SK-N-SH treated with all-trans-retinoic acid at 6 μM for 48 hours (cell line): ENCODE results near the gene KLK4.

Experiments
- ATAC-seq: fragments of 200-7000 bp; cut with Tn5 transposase; 3 replicates; pipeline ENCODE4 v1.9.1; 2020; ENCODE audit warnings: mild to moderate bottlenecking, moderate library complexity
- CREB5 ChIP-seq: fragments of 250-450 bp; sonication (Bioruptor Pico); IDR thresholded peaks from 2 replicates; pipeline ENCODE4 v1.5.1; 2020; ENCODE audit warnings: low read depth, mild to moderate bottlenecking, moderate library complexity
- ESRRG ChIP-seq: fragments of 250-450 bp; sonication (Bioruptor Pico); IDR thresholded peaks from 2 replicates; pipeline ENCODE4 v1.6.1; 2021; ENCODE audit warnings: mild to moderate bottlenecking
- GLIS3 ChIP-seq: fragments of 250-450 bp; sonication (Bioruptor Pico); IDR thresholded peaks from 2 replicates; pipeline ENCODE4 v1.5.0; 2020; ENCODE audit warnings: mild to moderate bottlenecking, moderate library complexity
- ISL1 ChIP-seq: fragments of 250-450 bp; sonication (Bioruptor Pico); IDR thresholded peaks from 2 replicates; pipeline ENCODE4 v2.1.2; 2022; ENCODE audit warnings: mild to moderate bottlenecking, moderate library complexity
- OSR1 ChIP-seq: fragments of 250-450 bp; sonication (Bioruptor Pico); IDR thresholded peaks from 2 replicates; pipeline ENCODE4 v1.8.0; 2022; ENCODE audit warnings: moderate library complexity, mild to moderate bottlenecking, inconsistent platforms
- PPARA ChIP-seq: fragments of 250-450 bp; sonication (Bioruptor Pico); IDR thresholded peaks from 2 replicates; pipeline ENCODE4 v1.5.0; 2020; ENCODE audit warnings: mild to moderate bottlenecking, borderline replicate concordance
- RARB ChIP-seq: fragments of 250-450 bp; sonication (Bioruptor Pico); IDR thresholded peaks from 2 replicates; pipeline ENCODE4 v1.8.0; 2021; ENCODE audit warnings: mild to moderate bottlenecking, moderate library complexity
- SNAI2 ChIP-seq: fragments of 250-450 bp; sonication (Bioruptor Pico); IDR thresholded peaks from 2 replicates; pipeline ENCODE4 v1.5.0; 2020; ENCODE audit warnings: mild to moderate bottlenecking, moderate library complexity
- TCF4 ChIP-seq: fragments of 250-450 bp; sonication (Bioruptor Pico); IDR thresholded peaks from 2 replicates; pipeline ENCODE4 v1.8.0; 2021; ENCODE audit warnings: mild to moderate bottlenecking, moderate library complexity, borderline replicate concordance
- TOX ChIP-seq: fragments of 250-450 bp; sonication (Bioruptor Pico); IDR thresholded peaks from 2 replicates; pipeline ENCODE4 v1.8.0; 2021; ENCODE audit warnings: mild to moderate bottlenecking, moderate library complexity, borderline replicate concordance
- TSHZ2 ChIP-seq: fragments of 250-450 bp; sonication (Bioruptor Pico); IDR thresholded peaks from 2 replicates; pipeline ENCODE4 v1.5.0; 2020; ENCODE audit warnings: mild to moderate bottlenecking, moderate library complexity
- ZFP30 ChIP-seq: fragments of 450-650 bp; formaldehyde crosslinking; IDR thresholded peaks from 2 replicates; pipeline ENCODE4 v1.5.0; 2022; ENCODE audit warnings: mild to moderate bottlenecking, moderate library complexity
- ZNF565 ChIP-seq: fragments of 450-650 bp; formaldehyde crosslinking; conservative IDR thresholded peaks from 2 replicates; pipeline ENCODE4 v1.5.0; 2020; ENCODE audit warnings: low read depth, mild to moderate bottlenecking, moderate library complexity
- ZNF70 ChIP-seq: fragments of 450-650 bp; formaldehyde crosslinking; IDR thresholded peaks from 2 replicates; pipeline ENCODE4 v1.5.0; 2020; ENCODE audit warnings: mild to moderate bottlenecking, moderate library complexity
- ZNF8 ChIP-seq: fragments of 450-650 bp; formaldehyde crosslinking; IDR thresholded peaks from 2 replicates; pipeline ENCODE4 v1.5.0; 2020; ENCODE audit warnings: mild to moderate bottlenecking, moderate library complexity
- TF ChIP-seq, protein P1 (sequence below): fragments of 250-450 bp; sonication (Bioruptor Pico); IDR thresholded peaks from 2 replicates; pipeline ENCODE4 v1.5.1; 2021; ENCODE audit warnings: mild to moderate bottlenecking, moderate library complexity
- TF ChIP-seq, protein P2 (sequence below): fragments of 250-450 bp; sonication (Bioruptor Pico); IDR thresholded peaks from 2 replicates; pipeline ENCODE4 v1.8.0; 2020; ENCODE audit warnings: mild to moderate bottlenecking, moderate library complexity, borderline replicate concordance

KLK4 gene

DNA sequence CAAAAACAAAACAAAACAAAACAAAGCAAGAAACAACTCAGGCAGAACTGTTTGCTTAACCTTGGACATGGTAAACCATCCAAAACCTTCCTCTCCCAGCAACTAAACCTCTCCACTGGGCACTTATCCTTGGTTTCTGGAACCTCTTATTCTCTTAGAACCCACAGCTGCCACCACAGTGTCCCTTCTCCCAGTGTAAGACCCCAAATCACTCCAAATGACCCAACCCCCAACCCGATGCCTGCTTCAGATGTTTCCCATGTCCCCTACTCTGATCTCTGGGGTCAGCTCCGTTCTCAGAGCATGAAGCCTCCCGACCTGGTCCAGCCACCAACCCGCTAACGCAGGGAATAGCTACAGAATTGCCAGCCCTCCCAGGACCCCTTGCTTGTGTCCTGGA, 37.0 kb downstream of the KLK4 start (continued):
- TF ChIP-seq, protein P1, sequence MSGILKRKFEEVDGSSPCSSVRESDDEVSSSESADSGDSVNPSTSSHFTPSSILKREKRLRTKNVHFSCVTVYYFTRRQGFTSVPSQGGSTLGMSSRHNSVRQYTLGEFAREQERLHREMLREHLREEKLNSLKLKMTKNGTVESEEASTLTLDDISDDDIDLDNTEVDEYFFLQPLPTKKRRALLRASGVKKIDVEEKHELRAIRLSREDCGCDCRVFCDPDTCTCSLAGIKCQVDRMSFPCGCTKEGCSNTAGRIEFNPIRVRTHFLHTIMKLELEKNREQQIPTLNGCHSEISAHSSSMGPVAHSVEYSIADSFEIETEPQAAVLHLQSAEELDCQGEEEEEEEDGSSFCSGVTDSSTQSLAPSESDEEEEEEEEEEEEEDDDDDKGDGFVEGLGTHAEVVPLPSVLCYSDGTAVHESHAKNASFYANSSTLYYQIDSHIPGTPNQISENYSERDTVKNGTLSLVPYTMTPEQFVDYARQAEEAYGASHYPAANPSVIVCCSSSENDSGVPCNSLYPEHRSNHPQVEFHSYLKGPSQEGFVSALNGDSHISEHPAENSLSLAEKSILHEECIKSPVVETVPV (CRISPR knock-in tag), result no peak
- TF ChIP-seq ZFP30 (CRISPR knock-in tag), result no peak
- no peak for TF ChIP-seq OSR1 (CRISPR knock-in tag)
- no peak for TF ChIP-seq TOX (CRISPR knock-in tag)
- TF ChIP-seq ZNF8 (CRISPR knock-in tag), result no peak
- TF ChIP-seq GLIS3, result no peak

DNA sequence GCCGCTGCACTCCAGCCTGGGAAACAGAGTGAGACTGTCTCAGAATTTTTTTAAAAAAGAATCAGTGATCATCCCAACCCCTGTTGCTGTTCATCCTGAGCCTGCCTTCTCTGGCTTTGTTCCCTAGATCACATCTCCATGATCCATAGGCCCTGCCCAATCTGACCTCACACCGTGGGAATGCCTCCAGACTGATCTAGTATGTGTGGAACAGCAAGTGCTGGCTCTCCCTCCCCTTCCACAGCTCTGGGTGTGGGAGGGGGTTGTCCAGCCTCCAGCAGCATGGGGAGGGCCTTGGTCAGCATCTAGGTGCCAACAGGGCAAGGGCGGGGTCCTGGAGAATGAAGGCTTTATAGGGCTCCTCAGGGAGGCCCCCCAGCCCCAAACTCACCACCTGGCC, 38.1 kb downstream of the KLK4 start, which contains the start of gene KLK2:
Gene KLK2 (plus strand): TSS at position 384 of the 400 bp plus-strand sequence. CDS start 35 bp downstream, outside the sequence.
- TF ChIP-seq GLIS3, result no peak
- TF ChIP-seq PPARA (CRISPR knock-in tag), result no peak
- no peak for TF ChIP-seq SNAI2 (CRISPR knock-in tag)
- TF ChIP-seq, protein P2, sequence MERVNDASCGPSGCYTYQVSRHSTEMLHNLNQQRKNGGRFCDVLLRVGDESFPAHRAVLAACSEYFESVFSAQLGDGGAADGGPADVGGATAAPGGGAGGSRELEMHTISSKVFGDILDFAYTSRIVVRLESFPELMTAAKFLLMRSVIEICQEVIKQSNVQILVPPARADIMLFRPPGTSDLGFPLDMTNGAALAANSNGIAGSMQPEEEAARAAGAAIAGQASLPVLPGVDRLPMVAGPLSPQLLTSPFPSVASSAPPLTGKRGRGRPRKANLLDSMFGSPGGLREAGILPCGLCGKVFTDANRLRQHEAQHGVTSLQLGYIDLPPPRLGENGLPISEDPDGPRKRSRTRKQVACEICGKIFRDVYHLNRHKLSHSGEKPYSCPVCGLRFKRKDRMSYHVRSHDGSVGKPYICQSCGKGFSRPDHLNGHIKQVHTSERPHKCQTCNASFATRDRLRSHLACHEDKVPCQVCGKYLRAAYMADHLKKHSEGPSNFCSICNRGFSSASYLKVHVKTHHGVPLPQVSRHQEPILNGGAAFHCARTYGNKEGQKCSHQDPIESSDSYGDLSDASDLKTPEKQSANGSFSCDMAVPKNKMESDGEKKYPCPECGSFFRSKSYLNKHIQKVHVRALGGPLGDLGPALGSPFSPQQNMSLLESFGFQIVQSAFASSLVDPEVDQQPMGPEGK (CRISPR knock-in tag), result no peak
- no peak for TF ChIP-seq OSR1 (CRISPR knock-in tag)
- TF ChIP-seq, protein P1 (CRISPR knock-in tag), result no peak
- TF ChIP-seq TCF4 (CRISPR knock-in tag), result no peak
- no peak for TF ChIP-seq CREB5 (CRISPR knock-in tag)
- no peak for TF ChIP-seq ZFP30 (CRISPR knock-in tag)
- no peak for TF ChIP-seq RARB (CRISPR knock-in tag)
- no peak for TF ChIP-seq ZNF8 (CRISPR knock-in tag)
- no peak for TF ChIP-seq TOX (CRISPR knock-in tag)
- no peak for TF ChIP-seq ZNF70
- no peak for TF ChIP-seq TSHZ2 (CRISPR knock-in tag)
- no peak for TF ChIP-seq ESRRG (CRISPR knock-in tag)
- TF ChIP-seq ZNF565, result no peak
- ATAC-seq, result no peak

- TF ChIP-seq OSR1 (CRISPR knock-in tag), result no peak
- TF ChIP-seq TOX (CRISPR knock-in tag), result no peak
- no peak for TF ChIP-seq ZNF8 (CRISPR knock-in tag)
- no peak for TF ChIP-seq ZNF565
- no peak for TF ChIP-seq ZNF70
- TF ChIP-seq, protein P2 (CRISPR knock-in tag), result no peak
- TF ChIP-seq TCF4 (CRISPR knock-in tag), result no peak
- TF ChIP-seq ISL1 (CRISPR knock-in tag), result no peak
- TF ChIP-seq TSHZ2 (CRISPR knock-in tag), result no peak
- no peak for TF ChIP-seq ESRRG (CRISPR knock-in tag)
- peak; percentile 74 for ATAC-seq
These were observed 40.6 kb downstream of the KLK4 start for GRCh38 chr19:50870417-50871089.
